NOMO-1 treated with DMSO at 0.1 percent for 48 hours (cell line): ENCODE measurements around the gene UBE2M.
"Not testable (repeated sequence)": the region's sequence is repeated elsewhere in the genome, so short reads cannot be mapped to it uniquely, and the experiment has no call there.

Source experiments
- DNase-seq: peaks from one replicate; lab custom pipeline; 2025; ENCODE audit not compliant: unreplicated experiment; lab: John Stamatoyannopoulos, UW

Gene UBE2M

DNA sequence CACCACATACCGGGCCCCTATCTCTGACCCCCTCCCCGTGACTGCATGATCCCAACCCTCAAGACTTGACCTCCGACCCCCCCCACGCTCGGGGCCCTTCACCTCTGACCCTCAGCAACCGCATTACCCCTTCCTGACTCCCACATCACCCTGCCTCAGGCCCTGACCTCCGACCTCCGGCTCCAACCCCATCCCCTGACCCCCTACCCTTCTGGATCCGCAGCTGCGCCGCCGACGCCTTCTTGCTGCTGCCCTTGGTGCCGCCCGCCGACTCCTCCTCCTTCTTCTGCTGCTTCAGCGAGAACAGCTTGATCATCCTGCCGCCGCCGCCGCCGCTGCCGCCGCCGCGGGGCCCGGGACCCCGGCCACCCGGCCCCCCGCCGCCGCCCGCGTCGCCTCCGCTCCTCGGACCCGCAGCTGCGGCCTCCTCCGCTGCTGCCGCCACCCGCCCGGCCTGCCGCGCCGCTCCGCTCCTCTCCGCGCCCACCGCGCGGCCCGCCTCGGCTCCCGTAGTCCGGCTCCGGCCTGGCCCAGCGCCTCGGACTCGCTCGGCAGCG, at the start of gene UBE2M:
TSS of gene UBE2M (minus strand) at position 546 of the 557 bp plus-strand sequence. CDS start at position 316, 230 bp downstream.
- DNase-seq = no peak

DNA sequence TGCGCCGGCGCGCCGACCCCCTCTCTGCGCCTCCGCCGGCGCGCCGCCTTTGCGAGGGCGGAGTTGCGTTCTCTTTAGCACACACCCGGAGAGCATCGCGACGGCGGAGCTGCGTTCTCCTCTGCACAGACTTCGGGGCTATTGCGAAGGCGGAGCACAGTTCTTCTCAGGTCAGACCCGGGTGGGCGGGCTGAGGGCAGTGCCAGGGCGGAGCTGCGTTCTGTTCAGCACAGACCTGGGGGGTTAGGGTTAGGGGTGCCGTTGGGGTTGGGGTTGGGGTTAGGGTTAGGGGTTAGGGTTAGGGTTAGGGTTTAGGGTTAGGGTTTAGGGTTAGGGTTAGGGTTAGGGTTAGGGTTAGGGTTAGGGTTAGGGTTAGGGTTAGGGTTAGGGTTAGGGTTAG, 48.8 kb upstream of the UBE2M start:
- not testable (repeated sequence) for DNase-seq

DNA sequence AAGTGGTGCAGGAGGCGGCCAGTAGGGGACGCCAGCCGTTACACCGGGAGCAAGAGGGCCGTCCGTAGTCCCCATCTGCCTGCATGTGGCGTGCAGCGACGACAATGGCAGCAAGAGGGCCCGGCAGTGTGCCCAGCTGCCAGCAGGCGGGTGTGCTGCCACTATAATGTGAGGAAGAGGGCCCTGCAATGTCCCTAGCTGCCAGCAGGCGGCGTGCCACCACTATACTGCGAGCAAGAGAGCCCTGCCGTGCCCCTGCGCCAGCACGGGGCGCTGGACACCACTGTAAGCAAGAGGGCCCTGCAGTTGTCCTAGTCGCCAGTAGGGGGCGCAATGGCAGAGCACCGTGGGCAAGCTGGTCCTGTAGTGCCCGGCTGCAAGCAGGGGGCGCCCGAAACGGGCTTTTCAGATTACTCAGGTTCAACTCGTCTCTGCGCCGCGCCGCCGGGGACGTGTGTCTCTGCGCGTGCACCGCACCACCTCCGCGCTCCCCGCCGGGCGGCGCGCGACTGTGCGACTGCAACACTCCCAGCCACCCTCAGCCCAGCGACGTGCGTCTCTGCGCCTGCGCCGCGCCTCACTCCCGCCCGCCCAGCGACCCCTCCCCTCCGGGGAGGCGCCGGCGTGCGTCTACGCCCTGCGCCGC, 48.0 kb upstream of the UBE2M start:
- not testable (repeated sequence) for DNase-seq

GRCh38 chr19:58586133-58586765, 27.8 kb upstream of the UBE2M start:
- DNase-seq = no peak

- DNase-seq = no peak
Measured at GRCh38 chr19:58585442-58586132, 27.2 kb upstream of the UBE2M start.

DNA sequence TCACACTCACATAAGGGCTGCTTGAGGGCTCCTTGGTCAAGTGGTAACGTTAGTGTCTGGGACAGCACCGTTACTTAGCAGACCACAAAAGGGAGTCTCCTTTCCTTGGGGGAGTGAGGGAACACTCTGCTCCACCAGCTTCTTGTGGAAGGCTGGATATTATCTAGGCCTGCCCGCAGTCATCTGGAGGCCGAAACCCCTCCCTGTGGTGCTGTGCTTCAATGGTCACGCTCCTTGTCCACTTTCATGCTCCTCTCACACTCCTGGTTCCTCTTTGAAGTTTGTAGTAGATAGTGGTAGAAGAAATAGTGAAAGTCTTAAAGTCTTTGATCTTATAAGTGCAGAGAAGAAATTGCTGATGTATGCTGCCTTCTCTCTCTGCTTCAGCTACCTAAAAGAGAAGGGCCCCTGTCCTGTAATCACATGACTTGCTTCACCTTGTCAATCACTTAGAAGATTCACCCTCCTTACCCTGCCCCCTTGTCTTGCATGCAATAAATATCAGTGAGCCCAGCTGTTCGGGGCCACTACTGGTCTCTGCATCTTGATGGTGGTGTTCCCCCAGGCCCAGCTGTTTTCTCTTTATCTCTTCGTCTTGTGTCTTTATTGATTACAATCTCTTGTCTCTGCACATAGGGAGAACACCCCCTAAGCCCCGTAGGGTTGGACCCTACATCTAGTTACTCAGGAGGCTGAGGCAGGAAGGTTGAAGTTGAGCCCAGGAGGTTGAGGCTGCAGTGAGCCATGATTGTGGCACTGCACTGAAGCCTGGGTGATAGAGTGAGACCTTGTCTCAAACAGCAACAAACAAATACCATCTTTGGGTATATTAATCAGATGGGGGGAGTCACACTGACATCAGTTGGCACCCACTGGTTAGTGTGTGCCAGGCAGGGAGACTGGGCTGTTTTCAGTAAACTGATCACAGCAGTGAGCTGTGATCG, 26.4 kb upstream of the UBE2M start:
- DNase-seq = no peak

DNA sequence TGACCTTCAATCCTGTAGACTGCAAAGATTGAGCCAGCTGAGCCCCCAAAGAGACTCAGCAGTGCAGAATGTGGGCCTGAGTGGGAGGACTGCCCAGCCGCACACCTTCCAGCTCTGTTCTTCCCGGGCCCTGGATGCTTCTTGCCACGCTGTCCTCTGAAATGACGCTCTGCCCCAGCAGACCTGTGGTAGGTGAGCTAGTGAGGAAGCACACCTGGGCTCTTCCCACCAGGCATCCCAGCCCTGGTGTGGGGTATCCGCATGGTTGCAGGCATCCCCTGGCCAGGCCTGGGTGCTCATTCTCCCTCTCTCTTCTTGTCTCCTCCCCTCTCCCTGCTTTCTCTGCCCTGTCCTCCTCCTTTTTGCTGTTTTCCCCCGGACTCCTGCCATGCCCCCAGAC, 24.6 kb upstream of the UBE2M start:
- DNase-seq = no peak

GRCh38 chr19:58581227-58582141, 23.1 kb upstream of the UBE2M start:
- DNase-seq = no peak

GRCh38 chr19:58579473-58580142, 21.2 kb upstream of the UBE2M start:
- DNase-seq = no peak

DNA sequence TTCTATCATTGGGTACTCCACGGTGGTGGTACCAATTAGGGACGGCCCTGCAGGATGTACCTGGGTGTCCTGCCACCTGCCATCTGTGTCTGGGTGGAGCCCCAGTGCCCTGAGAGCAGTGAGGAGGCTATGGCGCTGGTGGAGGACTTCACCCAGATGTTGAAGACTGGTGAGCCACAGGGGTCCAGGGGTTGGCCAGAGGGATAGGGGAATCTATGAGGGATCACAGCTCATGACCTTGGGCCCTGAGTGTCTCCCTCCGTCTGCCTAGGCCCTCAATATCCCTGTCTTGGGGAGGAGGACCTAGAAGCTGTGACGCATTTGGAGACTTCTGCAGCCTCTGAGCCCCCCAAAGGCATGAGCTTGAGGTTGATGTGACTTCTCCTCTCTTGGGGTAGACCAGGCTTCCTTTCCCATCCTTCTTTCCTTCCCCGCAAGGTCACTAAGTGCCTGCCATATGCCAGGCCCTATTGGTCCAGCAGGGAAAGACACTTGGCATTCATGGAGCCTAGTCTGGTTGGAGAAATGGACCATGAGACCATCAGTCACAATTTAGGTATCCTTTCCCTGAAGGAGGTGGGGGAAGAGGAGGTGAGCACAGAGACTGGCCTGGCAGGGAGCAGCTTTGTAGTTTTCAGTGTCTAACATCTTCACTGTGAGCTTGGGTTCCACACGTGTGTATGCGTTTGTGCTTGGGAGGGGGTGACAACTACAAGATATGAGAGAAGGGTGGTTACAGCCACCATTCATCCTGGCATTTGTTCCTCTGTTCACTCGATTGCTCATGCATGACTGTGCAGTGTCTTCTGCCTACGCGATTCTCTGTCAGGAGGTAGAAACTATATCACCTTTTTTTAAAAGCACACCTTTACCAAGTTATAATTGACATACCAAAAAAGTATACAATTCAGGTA, 19.9 kb upstream of the UBE2M start:
- DNase-seq = no peak

- not testable (repeated sequence) for DNase-seq
Measured at GRCh38 chr19:58577581-58577980, 19.2 kb upstream of the UBE2M start.

DNA sequence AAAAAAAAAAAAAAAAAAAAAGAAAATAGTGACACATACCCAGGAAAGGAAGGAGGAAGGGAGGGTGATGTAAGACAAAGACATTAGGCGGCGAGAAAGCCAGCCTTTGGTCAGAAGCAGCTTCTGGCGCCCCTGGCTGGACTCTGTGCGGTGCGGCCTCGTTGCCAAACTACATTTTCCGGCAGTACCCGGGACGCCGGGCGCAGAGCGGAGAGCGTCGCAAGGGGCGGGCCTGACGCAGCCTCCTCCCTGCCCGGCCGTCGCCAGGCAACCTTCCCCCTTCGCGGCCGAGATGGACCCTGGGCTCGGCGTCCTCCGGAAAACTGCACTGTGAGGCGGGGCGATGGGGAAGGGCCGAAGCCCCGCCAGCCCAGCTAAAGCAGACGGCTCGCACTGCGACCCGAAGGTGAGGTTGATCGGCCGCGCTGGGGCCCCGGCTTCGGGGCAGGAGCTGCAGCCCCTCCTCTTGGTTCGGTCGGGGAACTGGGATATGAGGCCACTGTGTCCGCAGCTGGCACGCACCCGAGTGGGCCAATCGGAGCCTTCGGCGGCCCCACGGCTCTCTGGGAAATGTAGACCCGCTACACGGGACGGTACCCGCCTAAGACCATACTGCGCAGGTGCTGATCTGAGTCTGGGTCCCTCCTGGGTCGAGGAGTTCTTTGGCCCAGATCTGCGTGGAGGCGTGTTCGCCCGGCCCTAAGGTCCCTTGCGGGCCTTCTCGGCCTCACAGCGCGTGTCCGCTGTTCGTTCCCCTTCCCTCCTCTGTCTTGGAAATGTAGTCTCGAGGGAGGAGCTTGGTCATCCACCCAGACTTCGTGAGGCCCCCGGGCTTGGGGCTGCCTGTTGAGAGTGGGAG, 17.0 kb upstream of the UBE2M start:
- DNase-seq = no peak

- DNase-seq = no peak
Measured at GRCh38 chr19:58573658-58574164, 15.3 kb upstream of the UBE2M start.

DNA sequence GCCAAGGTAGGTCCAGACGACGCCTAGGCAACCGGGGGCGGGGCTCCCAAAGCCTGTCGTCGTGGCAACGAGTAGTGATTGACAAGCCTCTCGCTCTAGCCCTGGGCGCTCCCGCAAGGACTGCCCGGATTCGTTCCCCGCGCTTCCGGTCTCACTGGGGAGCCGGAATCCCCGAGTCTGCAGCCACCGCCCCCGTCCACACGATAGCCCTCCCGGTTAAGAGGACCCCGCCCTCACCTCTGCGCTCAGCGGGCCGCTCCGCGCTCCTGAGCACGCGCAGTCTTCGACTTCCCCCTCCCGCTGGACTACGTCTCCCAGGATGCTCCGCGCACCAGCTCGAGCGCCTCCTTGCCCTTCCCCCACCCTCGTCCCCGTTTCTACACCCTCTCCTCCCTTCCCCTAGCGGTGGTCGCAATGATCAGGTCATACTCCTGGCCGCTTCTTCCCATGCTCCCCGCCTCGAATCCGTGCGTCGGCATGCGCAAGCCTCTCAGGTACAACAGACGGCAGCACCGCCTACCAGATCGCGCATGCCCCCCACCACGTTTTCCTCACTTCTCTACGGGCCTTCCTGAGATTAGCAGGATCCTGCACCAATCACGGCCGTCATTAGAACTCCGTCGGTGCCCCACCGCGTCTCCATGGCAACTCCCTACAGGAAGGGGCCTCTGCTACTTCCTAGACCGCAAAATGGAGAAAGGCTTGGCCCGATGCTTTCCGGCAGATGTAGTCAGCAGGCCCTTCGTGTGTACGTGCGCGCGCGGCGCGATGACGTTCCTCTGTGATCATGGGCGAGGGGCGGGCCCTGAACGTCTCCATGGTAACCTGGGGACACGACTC, 14.6 kb upstream of the UBE2M start, which contains the start of gene MZF1:
TSS of gene MZF1 (minus strand) at position 518 of the 840 bp plus-strand sequence. CDS start 1,946 bp downstream, outside the sequence.
- DNase-seq = no peak

- no peak for DNase-seq
Measured at GRCh38 chr19:58572026-58572817, 13.8 kb upstream of the UBE2M start.
